CD4-positive, alpha-beta T cell treated with Interleukin-4 for 1 hour (primary cell): ENCODE data around the gene DACH1.

Source experiments
- DNase-seq, 2 donors: peaks; one replicate each; pipeline ENCODE4 v3.0.0-alpha.2; 2020 to 2022

Gene DACH1

DNA sequence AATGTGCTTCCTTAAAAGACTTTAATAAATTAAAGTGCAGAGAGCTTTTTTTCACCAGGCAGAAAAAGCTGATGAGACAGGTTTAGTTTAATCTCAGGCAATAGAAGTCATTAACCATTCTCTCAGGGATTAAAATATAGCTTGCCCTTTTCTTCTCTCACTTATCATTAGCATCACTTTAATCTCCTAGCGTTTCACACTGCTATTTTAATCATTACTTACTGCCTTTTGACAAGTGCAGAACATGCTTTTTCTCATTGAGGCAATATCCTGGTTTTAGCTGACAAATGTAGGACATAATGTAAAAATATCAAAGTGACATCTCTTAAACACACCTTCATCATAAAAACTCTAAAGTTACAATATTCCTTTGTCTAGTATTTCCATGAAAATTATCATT is 94.6 kb downstream of the DACH1 start:
- DNase-seq = no peak

DNA sequence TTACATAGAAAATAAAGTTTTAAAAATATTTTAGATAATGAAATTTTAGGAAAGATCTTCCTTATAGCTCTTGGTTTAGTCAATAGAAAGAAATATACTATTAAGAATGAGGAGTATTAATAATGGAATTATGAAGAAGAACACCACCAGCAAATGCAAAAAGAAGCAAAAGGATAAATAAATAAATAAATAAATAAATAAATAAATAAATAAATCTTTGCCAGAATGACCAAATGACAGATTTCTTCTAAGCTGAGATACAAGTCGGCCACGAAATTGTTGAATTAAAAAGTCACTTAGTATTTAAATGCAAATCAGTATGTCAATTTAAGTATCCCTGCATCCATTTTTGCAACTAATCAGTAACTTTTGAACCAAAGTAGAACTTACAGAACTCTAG is 95.9 kb downstream of the DACH1 start:
- no peak for DNase-seq

DNA sequence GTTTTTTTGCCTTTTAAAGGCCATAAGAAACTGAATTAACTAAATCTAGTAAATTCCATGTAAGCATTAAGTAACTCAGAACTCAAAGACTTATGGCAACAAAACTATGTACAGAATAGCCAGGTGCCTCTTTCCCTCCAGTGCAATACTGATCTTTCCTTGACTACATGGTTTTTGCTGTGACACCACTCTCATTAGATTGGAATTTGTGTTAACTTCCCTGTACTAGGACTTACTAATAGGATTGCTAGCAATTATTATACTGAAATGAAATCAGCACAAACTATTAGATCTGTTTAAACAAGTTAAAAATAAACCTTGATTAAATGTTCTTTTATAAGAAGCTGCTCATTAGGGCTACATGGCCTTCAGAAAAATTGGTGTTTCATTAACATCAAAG is 96.3 kb downstream of the DACH1 start:
- no peak for DNase-seq

DNA sequence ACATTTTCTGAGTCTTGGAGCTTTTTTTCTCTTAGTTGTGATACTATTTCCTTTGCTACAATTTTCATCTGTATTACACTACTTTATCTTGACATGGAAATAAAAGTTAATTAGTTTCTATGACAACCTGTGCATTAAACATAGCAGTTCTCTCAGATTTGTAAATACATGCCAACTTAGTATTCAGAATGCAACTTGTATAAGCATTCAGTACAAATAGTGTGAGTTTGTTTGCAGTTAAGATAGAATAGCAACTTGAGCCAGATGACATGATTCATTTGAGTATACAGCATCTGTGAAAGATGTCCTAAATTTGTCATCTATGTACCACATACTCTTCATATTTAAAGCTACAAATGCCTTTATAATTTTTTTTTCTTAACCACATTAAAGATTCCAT is 98.1 kb downstream of the DACH1 start:
- DNase-seq = no peak

DNA sequence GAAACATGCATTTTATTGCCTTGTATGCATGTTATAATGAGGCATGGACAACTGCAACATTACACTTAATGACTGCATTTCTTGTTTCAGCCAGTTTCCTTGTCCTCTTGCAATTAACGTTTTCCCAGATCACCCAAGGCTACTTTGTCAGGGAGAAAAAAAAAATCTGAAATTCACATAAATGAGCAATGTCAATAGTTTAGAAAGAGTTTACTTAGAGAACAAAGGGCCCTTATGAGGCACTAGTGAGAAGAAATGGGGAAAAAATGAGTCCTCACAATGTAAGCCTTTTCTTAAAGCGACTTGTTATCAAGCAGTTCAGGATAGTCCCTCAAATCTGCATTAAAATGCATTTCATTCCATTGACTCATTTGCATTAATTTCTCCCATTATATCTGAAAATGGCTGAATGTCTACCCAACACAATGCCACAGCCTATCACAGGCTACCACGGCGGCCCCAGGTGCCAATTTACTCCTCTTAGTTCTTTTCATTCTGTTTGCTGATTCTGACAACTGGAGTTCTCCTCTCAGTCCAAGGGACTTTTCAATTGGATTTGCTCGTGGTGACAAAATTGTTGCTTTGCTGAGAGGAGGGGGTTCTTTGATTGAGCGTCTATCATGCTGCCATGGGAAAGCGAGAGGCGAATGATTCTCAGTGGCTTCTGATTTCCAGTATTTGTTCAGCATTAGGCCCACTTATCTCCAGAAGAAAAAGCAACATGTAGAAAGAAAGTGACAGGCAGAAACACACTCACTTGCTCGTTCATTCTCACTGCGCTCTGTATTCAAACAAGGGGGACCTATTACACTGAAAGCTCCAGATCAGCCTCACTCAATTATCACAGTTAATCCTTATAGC is 107.1 kb downstream of the DACH1 start:
- no peak for DNase-seq

DNA sequence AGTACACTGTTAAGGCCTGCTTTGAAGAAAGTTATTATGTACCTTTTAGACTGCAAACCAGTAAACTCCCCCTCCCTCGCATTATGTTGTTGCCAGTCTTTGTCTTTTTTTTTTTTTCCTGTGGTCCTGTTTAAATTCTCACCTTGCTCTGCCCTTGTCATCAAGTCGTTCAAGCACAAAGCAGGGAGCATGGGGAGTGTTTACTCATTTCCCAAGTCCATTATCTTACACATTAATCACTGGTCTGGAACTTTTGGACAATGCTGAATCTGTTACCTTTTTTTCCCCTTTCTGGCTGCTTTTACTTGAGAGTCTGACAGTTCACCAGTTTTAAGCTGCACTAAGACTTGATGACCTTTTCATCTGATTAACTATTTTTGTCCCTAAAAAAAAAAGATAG is 108.2 kb downstream of the DACH1 start:
- DNase-seq = no peak

DNA sequence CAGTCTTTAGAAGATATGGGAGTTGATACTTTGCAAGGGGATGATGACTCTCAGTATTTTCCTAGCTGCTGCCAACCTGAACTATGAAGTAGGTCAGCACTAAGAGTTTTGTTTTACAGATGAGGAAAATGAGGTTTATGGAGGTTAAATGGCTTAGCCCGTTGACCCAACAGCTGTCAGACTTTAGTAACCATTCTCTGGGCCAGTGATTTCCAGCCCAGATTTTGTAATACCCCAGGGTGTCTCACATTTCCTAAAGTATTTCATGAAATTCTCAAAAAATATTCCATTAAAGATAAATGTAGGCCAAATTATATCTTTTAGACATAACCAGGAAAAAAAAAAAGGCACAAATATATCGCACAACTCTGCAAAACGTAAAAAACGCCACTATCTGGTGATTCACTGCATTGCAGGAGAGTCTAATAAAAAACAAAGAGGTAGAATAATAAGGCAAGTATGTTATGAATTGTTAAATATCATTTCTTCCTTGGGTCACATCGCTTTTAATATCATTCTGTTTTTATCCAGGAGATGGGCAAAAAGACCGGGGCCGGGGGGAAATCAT is 112.5 kb downstream of the DACH1 start:
- no peak for DNase-seq

DNA sequence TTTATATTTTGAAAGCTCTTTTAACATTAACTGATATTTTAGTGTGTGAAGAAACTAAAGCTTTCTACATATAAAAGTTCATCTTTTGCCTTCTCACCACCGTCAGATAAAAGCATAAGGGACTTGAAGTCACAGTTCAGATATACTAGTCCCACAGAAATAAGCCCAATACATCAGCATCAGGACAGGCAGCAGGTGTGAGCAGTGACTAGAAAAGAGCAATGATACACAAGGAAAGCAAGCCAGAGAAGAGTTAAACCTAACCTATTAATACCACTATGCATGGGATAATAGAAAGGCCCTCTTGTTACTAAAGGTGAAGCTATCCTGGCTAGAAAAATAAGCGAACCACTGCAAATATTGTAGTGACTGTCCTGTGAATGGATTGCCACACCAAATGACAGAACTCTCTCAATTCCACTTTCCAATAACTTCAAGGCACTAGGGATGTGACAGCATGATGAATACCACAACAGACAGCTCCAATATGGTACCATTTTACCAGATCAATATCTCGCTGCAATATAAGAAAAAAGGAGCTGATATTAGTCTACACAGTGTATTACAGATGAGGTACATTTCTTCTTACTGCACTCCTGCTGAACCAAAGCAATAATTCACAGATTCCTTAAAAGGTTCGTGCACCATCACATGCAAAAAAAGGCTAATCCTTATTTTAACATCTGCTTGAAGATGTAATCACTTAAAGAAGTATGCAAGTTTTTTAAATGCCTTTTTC is 114.1 kb downstream of the DACH1 start:
- no peak for DNase-seq

DNA sequence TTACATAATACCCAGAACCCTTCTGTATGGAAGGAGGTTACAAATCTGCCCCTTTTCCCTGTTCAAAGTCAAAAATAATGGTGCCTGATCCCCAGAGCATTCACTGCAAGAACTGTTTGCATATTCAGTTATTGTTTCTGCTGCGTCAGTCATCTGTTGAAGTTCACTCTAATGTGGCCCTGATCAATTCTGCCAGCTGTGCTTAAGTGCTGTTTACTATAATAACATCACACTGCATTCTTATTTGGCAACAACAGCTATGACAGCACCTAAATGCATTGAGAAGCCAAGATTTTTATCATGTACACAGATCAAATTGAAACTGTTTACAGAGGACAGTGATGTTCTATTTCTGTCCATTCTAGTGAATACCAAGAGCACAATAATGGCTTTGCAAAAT is 115.9 kb downstream of the DACH1 start:
- no peak for DNase-seq

DNA sequence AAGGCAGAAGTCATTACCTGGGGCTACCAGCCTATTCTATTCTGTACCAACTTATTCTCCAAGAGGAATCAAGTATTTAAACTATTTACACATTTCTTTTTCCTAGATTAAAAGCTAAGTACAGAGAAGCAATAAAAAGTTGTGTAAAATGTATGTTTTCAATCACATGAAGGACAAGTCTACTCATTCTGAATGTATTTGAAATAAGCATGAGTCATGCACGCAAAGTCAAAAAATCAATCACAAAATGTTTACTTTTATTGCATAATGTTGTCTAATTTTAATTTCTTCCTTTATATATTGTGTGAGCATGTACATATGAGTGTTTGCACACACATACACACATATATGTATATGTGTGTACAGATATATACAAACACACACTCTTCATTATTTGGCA is 136.7 kb downstream of the DACH1 start:
- DNase-seq = no peak

DNA sequence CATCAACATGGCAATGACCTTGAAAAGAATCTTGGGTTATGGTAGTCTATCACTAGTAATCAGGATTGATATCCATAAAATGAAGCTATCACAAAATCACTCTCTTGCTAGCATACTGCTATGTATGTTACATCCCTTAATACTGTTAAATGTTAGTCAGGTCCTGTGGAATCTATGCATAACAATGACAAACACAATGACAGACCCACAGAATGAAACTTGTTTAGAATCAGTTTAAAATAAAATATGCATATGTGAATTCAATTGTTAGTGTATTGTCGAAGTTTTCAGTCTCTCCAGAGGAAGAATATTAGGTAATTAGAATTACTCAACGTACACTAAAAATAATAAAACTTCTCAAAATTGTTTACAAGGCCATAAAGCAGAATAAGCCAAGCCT is 137.6 kb downstream of the DACH1 start:
- DNase-seq = no peak

DNA sequence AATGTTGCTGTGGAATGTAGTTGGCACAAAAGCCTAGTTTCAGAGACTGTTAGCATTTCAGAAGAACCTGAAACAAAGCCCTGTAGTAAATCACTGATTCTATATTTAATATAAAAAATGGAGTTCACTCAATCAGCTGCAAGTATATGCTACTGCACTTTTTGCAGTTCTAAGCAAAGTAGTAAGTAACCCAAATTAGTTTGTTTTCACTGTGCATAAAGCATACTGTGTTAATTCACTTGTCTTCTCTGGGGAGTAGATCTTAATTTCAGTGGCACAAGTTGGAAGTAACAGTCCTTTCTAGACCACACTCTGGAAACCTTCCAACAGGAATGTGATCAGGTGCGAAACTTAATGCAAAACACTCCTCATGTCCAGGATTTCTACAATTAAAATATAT is 139.3 kb downstream of the DACH1 start:
- DNase-seq = no peak

DNA sequence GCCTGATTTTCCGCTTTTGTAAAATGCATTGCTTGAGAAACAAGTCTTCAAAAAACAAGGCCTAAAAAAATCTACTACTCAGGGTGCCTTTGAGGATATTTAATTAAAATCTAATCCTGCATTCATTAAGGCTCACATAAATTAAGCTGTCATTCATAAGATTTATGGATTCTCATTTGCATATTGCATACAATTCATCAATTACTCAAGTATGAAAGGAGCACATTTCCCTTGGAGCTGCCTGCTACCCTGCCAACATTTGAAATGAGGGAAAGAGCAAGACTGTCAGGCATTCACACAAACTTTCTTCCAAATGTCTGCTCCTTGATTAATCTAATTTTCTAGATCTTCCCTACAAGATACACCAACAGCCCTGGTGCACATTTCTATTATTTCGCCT is 140.0 kb downstream of the DACH1 start:
- DNase-seq = no peak

DNA sequence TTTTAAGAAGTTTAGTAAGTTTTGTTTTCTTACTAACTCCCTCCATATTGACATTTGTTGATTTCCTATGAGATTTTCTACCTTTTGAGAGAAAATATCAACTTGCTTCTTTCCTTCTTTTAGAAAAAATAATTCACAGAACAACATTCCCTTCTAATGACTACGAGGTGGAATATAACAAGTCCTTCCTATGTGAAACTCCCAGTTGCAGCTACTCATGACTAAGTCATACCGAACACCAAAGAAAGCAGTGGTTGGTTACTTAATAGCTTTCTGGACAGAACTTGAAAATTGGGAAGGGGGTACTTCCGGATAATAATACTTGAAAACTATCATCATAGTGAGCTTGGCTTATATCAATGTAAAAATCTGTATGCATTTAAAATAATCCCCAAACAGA is 144.8 kb downstream of the DACH1 start:
- no peak for DNase-seq

DNA sequence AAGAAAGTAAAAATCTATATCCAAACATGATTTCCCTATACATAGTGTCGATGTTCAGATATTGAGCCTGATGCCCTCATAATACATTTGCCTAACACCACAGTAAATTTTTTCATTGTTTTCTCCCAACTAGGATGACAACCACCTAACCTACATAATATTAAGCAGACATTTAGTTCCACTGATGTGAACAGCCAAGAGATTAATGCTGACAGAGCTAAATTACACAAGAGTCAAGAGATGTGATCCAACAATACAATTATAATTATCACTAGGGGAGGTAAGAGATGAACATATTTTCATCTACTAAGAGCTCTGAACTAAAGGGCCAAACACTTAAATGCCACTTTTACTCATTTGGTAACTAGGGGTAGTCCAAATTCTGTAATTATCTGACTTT is 145.9 kb downstream of the DACH1 start:
- DNase-seq = no peak

DNA sequence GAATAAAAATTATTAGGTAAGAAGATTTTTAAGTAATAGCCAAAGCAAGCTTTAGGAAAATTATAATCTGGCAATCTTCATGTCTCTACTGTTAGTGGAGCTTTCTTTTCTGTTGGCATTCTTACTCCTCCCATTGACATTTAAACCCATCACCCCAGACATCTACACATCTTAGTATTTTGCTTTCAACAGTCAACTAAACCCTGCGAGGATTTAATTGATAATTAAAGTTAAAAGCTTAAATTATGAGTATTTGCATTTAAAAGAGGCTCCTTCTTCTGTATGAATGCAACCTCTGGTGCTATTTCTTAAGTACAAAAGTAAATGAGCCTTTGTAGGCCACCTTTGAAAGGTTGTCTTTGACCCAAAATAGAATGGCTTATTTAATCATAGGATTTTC is 148.1 kb downstream of the DACH1 start:
- no peak for DNase-seq

DNA sequence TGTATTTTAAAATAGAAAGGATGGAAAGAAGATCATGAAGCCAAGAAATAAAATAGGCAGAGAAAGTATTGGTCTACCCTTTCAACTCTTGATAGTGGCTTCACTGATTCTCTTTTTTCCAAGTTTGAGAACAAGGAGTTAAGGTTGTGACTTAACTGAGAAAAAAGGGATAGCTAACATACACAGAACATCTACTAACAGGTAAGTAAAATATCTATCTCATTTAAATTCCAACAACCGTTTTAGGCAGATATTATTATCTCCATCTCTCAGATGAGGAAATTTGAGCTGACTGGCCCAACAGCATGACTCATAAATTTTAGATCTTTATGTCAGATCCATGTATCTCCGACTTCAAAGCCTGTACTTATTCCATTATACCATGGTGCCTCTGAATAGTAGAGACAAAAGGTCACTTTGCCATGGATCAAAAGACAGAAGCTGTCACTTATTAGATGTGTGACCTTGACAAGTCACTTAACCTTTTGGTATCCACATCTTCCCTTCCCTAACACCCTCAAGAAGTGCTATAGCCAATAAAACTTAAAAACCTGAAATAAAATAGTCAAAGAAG is 152.1 kb downstream of the DACH1 start:
- DNase-seq = no peak

DNA sequence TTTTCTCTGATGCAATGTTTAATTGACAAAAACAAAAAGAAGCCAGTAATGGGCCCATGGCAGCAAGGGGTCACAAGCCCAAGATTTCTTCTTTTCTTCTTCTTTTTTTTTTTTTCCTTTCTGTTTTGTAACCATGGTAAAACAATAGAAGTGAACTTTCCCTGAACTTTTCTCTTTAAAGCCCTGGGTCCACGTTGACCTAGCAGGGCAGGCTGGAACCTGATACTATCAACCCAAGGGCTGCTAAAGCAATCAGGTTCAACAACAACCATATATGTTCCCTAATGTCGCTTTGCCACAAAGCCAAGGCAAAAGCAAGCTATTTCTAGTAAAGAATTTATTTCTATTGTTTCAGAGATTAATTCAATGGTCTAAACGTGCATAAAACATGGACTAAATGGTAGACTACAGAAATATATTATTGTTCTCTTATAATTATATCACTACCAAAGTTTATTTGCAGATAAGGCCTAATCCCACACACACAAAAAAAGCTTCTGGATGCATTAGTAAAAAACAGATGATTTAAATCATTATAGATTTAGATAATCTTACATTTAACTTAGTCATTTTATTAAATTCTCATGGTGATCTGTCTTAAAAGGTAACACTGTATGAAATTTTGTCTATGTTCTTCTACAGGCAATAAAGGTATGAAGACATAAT is 153.9 kb downstream of the DACH1 start:
- no peak for DNase-seq

DNA sequence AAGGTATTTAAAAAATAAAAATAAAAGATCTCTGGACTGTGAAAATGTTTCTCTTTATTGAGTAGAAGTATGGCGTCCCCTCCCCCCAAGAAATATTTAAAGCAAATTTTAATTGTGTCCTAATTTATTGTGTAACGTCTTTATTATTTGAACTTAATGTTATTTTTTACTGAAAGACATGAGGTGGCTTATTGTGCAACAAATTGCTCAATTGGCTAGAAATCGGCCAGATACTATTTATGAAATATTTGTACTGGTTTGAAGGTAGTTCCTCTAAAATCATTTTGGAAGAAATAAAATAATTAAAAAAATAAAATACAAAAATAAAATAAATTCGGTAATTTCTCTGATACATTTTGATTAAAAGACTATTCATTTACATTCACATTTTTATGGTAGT is 162.3 kb downstream of the DACH1 start:
- DNase-seq = no peak

DNA sequence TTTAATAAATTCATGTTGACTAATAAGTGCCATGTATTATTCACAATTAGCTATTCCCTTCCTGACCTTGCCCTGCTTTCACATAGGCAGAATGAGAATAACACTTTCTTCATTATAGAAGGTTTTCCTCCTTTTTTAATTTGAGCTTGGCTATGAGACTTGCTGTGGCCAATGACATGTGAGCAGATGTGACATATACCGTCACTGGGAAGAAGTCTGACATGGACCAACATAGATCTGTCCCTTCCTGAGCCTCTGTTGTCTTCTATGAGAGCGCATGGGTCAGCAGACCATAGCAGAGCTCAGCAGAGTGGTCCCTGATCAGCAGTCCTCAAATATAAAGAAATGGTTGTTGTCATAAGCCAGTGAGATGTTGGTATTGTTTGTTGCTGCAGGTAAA is 163.9 kb downstream of the DACH1 start:
- no peak for DNase-seq

DNA sequence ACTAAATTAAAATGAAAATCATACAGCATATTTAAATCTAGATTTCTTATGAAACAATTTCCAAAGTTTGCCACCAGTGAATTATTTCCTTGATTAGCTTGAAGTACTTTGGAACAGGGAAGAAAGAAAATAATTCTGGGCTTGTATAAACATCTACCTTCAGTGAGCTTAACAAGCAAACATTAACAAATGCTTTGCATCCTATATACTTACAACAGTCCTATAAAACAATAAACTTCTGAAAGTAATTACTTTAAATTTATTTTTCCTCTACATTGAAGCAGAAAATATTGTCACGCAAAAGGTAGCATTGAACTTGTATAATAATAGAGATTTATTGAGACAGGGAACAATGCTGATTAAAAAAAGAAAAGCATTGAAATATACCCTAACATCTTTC is 164.8 kb downstream of the DACH1 start:
- no peak for DNase-seq

DNA sequence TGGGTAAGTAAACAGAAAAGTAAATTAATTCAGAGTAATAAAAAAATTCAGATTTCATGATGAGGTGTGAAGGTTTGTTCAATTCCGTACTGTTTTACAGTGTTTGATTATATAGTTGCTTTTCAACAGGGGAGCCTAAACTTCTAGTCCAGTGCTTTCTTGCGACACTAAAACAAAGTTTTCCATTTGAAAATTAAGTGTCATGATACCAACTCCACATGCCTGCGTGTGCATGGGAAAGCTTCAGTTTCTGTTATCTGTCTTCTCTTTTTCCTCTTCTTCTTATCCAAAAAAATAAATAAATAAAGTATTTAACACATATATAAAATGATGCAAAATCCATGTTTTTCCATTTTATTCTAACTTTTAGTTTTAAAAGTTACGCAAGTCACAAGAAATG is 165.3 kb downstream of the DACH1 start:
- no peak for DNase-seq

DNA sequence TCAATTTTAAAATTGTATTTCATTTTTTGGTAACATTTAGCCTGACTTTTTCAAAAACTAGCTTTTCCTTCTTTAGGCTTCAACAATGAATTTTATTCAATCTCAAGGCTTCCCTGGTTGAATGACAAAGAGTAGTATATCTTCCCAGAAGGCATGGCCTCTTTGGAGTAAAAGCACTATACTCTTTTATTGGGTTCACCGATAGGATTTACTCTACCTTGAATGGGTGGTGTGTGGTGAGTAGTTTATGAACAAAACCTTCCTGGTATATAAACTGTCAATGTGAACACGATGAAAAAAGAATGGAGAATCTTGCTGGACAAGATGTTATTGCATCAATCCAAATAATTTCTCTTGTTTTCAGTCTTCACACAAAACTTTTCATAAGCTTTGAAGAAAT is 167.7 kb downstream of the DACH1 start:
- no peak for DNase-seq
